ENCODE measurements around the gene PPP2R2B. TPM values are rescaled to one million over a fixed set of nuclear protein-coding genes. Genes with fewer than 3 reads are reported as not detected.

Gene PPP2R2B
- total RNA-seq, 1 donor from 2014 or later: 0.35 TPM

DNA sequence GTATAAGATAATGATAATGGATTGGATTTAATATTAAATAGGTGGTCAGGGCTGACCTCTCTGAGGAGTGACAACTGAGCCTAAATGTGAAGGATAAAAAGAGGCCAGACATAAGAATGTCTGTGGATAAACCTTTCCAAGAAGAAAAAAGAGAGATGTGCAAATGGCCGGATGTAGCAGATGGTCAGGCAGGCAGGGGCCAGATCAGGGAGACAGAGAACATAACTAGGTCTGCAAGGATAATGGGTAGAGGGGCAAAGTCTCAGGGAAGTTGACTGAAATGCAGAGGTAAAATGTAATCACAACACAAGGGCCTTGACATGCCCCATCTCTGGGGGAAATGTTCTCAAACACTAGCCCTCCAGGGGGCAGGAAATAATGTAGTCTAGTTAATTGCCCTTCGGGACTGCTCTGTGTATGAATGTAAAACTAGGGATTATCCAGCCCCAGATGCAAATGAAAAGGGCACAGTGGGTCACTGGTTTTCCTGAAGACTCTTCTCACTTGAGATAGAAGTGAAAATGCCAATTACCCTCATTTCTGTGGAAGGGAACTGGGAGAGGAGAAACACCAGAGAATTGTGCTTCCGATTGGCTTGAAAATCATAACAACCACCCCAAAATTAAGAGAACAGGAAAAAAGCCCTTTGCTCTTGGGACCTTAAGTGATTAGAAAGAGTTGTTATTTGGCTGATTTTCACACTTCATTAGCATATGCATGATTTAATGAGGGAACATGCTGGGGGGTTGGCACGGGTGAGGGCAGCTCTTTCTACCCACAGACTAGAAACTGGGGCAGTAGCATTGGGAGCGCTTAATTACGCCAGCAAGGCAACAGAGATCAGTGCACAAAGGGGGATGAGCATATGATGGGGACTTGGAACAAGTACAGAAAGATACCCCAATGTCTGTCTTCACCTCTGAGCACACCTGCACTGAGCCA is 88.6 kb downstream of the PPP2R2B start:
- no peak for DNase-seq (ENCODE audit: low spot score)
- Mint-ChIP-seq H3K27ac (ENCODE audit: unreplicated experiment) (no peak overlapping the region), H3K27me3 (ENCODE audit: low read depth) (peaks cover 5% of the 10 kb centered on the region), H3K4me1 (ENCODE audit: low read depth) (peaks cover 7% of the 10 kb centered on the region), H3K9me3 (ENCODE audit: low read depth) (no peaks in the 10 kb centered on the region), H3K36me3 (ENCODE audit: low read depth) (no peaks in the 10 kb centered on the region), H3K4me3 (ENCODE audit: unreplicated experiment) (no peak overlapping the region)
- TF ChIP-seq, protein P1, sequence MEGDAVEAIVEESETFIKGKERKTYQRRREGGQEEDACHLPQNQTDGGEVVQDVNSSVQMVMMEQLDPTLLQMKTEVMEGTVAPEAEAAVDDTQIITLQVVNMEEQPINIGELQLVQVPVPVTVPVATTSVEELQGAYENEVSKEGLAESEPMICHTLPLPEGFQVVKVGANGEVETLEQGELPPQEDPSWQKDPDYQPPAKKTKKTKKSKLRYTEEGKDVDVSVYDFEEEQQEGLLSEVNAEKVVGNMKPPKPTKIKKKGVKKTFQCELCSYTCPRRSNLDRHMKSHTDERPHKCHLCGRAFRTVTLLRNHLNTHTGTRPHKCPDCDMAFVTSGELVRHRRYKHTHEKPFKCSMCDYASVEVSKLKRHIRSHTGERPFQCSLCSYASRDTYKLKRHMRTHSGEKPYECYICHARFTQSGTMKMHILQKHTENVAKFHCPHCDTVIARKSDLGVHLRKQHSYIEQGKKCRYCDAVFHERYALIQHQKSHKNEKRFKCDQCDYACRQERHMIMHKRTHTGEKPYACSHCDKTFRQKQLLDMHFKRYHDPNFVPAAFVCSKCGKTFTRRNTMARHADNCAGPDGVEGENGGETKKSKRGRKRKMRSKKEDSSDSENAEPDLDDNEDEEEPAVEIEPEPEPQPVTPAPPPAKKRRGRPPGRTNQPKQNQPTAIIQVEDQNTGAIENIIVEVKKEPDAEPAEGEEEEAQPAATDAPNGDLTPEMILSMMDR (IDR thresholded peaks at IDR 0.05): no peak

DNA sequence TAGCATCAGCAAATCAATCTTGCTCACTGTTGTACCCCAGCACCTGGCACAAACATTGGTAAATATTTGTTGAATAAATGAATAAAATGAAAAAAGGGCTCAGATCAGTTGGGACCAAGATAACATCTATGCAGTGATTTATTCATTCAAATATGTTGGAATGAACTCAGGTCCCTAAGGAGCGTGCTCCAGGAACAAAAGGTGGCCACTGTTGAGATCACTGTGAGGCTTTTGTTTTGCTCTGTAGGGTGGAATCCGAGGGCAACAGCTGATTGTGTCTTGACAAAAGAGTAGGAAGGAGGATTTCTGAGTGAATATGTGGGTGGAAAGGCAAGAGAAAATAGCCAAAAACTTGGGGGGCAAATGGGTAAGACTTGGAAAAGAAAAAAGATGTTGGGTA is 89.7 kb downstream of the PPP2R2B start:
- Mint-ChIP-seq H3K27ac (ENCODE audit: unreplicated experiment) (no peak overlapping the region), H3K9me3 (ENCODE audit: low read depth) (no peaks in the 10 kb centered on the region), H3K36me3 (ENCODE audit: low read depth) (no peaks in the 10 kb centered on the region), H3K27me3 (ENCODE audit: low read depth) (peaks cover 5% of the 10 kb centered on the region), H3K4me1 (ENCODE audit: low read depth) (no peaks in the 10 kb centered on the region), H3K4me3 (ENCODE audit: unreplicated experiment) (no peak overlapping the region)
- no peak for DNase-seq (ENCODE audit: low spot score)
- TF ChIP-seq, protein P1 (IDR thresholded peaks at IDR 0.05): no peak

DNA sequence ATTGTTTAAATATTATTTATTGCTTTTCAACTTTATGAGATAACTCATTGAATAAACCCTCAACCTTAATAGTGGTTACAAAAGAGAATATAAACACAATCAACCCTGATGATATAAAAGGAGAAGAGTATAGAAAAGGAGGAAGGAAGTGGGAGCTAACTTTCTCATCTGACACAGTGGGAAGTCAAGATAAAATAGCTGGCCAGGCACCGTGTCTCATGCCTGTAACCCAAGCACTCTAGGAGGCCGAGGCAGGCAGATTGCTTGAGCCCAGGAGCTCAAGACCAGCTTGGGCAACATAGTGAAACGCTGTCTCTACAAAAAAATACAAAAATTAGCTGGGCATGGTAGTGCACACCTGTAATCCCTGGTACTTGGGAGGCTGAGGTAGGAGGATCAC is 93.5 kb downstream of the PPP2R2B start:
- no peaks in the 10 kb centered on the region for H3K9me3 Mint-ChIP-seq (ENCODE audit: low read depth)
- TF ChIP-seq, protein P1 (IDR thresholded peaks at IDR 0.05): no peak
- H3K4me1 Mint-ChIP-seq (ENCODE audit: low read depth): no peaks in the 10 kb centered on the region
- no peak for DNase-seq (ENCODE audit: low spot score)
- no peak overlapping the region for H3K4me3 Mint-ChIP-seq (ENCODE audit: unreplicated experiment)
- H3K36me3 Mint-ChIP-seq (ENCODE audit: low read depth): no peaks in the 10 kb centered on the region
- H3K27me3 Mint-ChIP-seq (ENCODE audit: low read depth): peaks cover 8% of the 10 kb centered on the region
- no peak overlapping the region for H3K27ac Mint-ChIP-seq (ENCODE audit: unreplicated experiment)

DNA sequence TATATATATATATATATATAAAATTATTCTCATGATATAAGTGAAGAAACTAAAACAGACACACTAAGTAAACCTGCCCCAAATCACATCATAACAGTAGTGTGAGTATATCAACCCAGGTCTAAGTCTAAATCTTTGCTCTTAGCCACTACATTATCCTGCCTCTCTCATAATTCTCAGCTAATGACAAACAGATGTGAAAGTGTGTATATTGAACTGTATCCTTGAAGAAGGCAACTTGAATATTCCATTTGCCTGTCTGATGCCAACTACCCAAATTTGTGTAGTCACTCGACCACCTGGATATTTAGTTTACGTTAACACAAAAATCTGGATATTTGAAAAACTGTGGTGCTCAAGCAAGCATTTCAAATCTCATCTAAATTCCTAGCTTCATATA is 97.4 kb downstream of the PPP2R2B start:
- H3K27ac Mint-ChIP-seq (ENCODE audit: unreplicated experiment): no peak overlapping the region
- no peak overlapping the region for H3K4me3 Mint-ChIP-seq (ENCODE audit: unreplicated experiment)
- H3K36me3 Mint-ChIP-seq (ENCODE audit: low read depth): no peaks in the 10 kb centered on the region
- TF ChIP-seq, protein P1 (IDR thresholded peaks at IDR 0.05): no peak
- H3K4me1 Mint-ChIP-seq (ENCODE audit: low read depth): no peaks in the 10 kb centered on the region
- no peak for DNase-seq (ENCODE audit: low spot score)
- H3K9me3 Mint-ChIP-seq (ENCODE audit: low read depth): no peaks in the 10 kb centered on the region
- peaks cover 3% of the 10 kb centered on the region for H3K27me3 Mint-ChIP-seq (ENCODE audit: low read depth)

DNA sequence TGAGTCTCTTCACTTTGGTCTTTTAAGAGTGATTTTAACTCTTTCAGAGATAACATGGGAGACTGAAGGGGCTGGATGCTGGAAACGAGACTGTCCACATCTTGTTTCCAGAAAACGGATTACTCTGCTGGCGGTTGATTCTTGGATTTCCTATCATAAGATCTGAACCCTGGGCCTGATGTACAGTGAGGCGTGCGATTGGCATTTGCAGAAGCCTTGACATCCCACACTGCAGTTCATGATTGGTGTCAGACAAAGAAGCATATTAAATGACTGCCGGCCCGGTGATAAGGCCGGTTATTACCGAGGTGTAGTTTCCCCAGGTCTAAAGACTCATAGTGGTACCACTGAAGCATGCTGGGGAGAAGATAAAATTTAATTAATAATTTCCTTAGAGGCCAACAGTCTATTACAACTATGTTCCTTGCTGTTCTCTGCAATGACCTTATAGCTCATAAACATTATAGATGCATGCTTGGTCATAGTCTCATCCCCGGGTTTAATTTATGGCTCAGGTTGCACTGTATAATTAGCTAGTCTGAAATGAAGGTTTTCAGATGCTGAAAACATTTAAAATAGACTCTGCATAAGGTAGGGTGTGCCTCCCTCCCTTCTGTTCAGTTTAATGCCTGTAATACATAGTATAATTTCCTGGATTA is 99.2 kb downstream of the PPP2R2B start:
- Mint-ChIP-seq H3K27ac (ENCODE audit: unreplicated experiment) (no peak overlapping the region), H3K36me3 (ENCODE audit: low read depth) (no peaks in the 10 kb centered on the region), H3K9me3 (ENCODE audit: low read depth) (peaks cover 9% of the 10 kb centered on the region), H3K4me1 (ENCODE audit: low read depth) (no peaks in the 10 kb centered on the region), H3K27me3 (ENCODE audit: low read depth) (peaks cover 3% of the 10 kb centered on the region), H3K4me3 (ENCODE audit: unreplicated experiment) (no peak overlapping the region)
- no peak for DNase-seq (ENCODE audit: low spot score)
- TF ChIP-seq, protein P1 (IDR thresholded peaks at IDR 0.05): no peak
